ENCODE measurements around the gene AURKAIP1. TPM values are rescaled to one million over a fixed set of nuclear protein-coding genes. Genes with fewer than 3 reads are reported as not detected.

The AURKAIP1 gene
- polyA plus RNA-seq, 1 donor from 2014 or later, result 104 TPM

DNA sequence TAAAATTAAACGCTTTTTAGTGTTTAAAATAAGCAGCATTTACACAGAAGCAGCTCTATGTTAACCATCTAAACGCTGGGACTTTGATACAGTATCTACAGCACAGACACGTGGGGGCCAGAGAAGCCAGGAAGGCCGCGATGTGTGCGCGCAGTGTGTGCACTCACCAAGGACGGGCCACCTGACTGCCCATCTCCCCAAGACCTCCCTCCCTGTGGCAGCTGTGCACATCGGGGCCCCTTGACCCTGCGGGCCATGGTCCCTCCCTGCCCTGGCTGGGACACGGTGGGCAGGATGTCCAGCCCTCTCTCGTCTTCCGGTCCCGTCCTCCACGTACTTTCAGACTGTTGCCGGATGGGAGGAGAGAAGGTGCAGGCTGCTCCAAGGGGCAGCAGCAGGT, 39.7 kb downstream of the AURKAIP1 start:
- Histone ChIP-seq H3K9me3 (ENCODE audit: low read length) (no peaks in the 10 kb centered on the region), H3F3A (ENCODE audit: insufficient read depth, low read length, poor library complexity, severe bottlenecking) (no peaks in the 10 kb centered on the region), H3K79me2 (replicated peaks; ENCODE audit: insufficient read depth, low read length) (no peaks in the 10 kb centered on the region), H4K20me1 (ENCODE audit: insufficient read depth) (no peaks in the 10 kb centered on the region), H3K27ac (ENCODE audit: low read length) (no peak overlapping the region), H3K4me3 (ENCODE audit: low read length) (no peak overlapping the region), H3K36me3 (ENCODE audit: insufficient read depth, low read length) (no peaks in the 10 kb centered on the region), H3K9me2 (ENCODE audit: insufficient read depth, low read length) (no peaks in the 10 kb centered on the region), H2AFZ (ENCODE audit: low read depth, low read length) (no peak overlapping the region), H3K27me3 (ENCODE audit: insufficient read depth, low read depth, low read length) (no peaks in the 10 kb centered on the region), H3K9ac (ENCODE audit: low read length) (no peak overlapping the region), H3K4me2 (ENCODE audit: low read length) (no peak overlapping the region)
- TF ChIP-seq EP300 (conservative IDR thresholded peaks at IDR 0.05; ENCODE audit: poor library complexity, severe bottlenecking), result no peak
- TF ChIP-seq, protein P1, sequence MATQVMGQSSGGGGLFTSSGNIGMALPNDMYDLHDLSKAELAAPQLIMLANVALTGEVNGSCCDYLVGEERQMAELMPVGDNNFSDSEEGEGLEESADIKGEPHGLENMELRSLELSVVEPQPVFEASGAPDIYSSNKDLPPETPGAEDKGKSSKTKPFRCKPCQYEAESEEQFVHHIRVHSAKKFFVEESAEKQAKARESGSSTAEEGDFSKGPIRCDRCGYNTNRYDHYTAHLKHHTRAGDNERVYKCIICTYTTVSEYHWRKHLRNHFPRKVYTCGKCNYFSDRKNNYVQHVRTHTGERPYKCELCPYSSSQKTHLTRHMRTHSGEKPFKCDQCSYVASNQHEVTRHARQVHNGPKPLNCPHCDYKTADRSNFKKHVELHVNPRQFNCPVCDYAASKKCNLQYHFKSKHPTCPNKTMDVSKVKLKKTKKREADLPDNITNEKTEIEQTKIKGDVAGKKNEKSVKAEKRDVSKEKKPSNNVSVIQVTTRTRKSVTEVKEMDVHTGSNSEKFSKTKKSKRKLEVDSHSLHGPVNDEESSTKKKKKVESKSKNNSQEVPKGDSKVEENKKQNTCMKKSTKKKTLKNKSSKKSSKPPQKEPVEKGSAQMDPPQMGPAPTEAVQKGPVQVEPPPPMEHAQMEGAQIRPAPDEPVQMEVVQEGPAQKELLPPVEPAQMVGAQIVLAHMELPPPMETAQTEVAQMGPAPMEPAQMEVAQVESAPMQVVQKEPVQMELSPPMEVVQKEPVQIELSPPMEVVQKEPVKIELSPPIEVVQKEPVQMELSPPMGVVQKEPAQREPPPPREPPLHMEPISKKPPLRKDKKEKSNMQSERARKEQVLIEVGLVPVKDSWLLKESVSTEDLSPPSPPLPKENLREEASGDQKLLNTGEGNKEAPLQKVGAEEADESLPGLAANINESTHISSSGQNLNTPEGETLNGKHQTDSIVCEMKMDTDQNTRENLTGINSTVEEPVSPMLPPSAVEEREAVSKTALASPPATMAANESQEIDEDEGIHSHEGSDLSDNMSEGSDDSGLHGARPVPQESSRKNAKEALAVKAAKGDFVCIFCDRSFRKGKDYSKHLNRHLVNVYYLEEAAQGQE (IDR thresholded peaks at IDR 0.05; ENCODE audit: borderline replicate concordance), result no peak
- no peak for TF ChIP-seq SMC3 (conservative IDR thresholded peaks at IDR 0.05; ENCODE audit: poor library complexity)
- TF ChIP-seq MXI1 (conservative IDR thresholded peaks at IDR 0.05; ENCODE audit: poor library complexity, severe bottlenecking), result no peak
- TF ChIP-seq, protein P2, sequence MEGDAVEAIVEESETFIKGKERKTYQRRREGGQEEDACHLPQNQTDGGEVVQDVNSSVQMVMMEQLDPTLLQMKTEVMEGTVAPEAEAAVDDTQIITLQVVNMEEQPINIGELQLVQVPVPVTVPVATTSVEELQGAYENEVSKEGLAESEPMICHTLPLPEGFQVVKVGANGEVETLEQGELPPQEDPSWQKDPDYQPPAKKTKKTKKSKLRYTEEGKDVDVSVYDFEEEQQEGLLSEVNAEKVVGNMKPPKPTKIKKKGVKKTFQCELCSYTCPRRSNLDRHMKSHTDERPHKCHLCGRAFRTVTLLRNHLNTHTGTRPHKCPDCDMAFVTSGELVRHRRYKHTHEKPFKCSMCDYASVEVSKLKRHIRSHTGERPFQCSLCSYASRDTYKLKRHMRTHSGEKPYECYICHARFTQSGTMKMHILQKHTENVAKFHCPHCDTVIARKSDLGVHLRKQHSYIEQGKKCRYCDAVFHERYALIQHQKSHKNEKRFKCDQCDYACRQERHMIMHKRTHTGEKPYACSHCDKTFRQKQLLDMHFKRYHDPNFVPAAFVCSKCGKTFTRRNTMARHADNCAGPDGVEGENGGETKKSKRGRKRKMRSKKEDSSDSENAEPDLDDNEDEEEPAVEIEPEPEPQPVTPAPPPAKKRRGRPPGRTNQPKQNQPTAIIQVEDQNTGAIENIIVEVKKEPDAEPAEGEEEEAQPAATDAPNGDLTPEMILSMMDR (IDR thresholded peaks at IDR 0.05; ENCODE audit: poor library complexity, severe bottlenecking), result no peak
- no peak for TF ChIP-seq POLR2AphosphoS5 (IDR thresholded peaks at IDR 0.05)
- no peak for TF ChIP-seq TAF1 (IDR thresholded peaks at IDR 0.05; ENCODE audit: low read depth)
- no peak for TF ChIP-seq EZH2 (IDR thresholded peaks at IDR 0.05; ENCODE audit: borderline replicate concordance, insufficient read depth, low read length, poor library complexity, severe bottlenecking)
- no peak for TF ChIP-seq RAD21 (conservative IDR thresholded peaks at IDR 0.05)

DNA sequence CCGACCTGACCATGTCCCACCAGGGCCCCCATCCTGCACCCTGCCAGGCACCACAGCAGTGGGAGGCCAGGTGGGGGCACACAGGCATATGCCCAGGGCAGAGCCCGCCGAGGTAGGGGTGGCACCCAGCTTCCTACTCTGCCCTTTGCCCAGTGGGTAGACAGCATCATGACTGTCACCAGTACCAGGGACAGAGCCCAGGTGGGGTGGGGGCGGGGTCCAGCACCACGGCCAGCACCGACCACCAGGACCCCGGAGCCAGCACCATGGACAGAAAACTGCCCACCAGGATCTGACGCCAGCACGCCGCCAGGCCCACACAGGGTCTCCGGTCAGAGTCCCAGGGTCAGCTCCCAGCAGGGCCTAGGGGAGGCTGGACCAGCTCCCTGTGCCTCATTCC, 40.2 kb downstream of the AURKAIP1 start:
- H3K9me2 ChIP-seq (ENCODE audit: insufficient read depth, low read length), result no peaks in the 10 kb centered on the region
- H3K9me3 ChIP-seq (ENCODE audit: low read length), result no peaks in the 10 kb centered on the region
- H4K20me1 ChIP-seq (ENCODE audit: insufficient read depth), result no peaks in the 10 kb centered on the region
- H3K36me3 ChIP-seq (ENCODE audit: insufficient read depth, low read length), result no peaks in the 10 kb centered on the region
- H3K4me2 ChIP-seq (ENCODE audit: low read length), result no peak overlapping the region
- no peak overlapping the region for H3K4me3 ChIP-seq (ENCODE audit: low read length)
- no peaks in the 10 kb centered on the region for H3K27me3 ChIP-seq (ENCODE audit: insufficient read depth, low read depth, low read length)
- H3K27ac ChIP-seq (ENCODE audit: low read length), result no peak overlapping the region
- no peak overlapping the region for H3K9ac ChIP-seq (ENCODE audit: low read length)
- TF ChIP-seq EP300 (conservative IDR thresholded peaks at IDR 0.05; ENCODE audit: poor library complexity, severe bottlenecking) (no peak), SMC3 (conservative IDR thresholded peaks at IDR 0.05; ENCODE audit: poor library complexity) (no peak), RAD21 (conservative IDR thresholded peaks at IDR 0.05) (no peak), MXI1 (conservative IDR thresholded peaks at IDR 0.05; ENCODE audit: poor library complexity, severe bottlenecking) (no peak), TAF1 (IDR thresholded peaks at IDR 0.05; ENCODE audit: low read depth) (no peak), EZH2 (IDR thresholded peaks at IDR 0.05; ENCODE audit: borderline replicate concordance, insufficient read depth, low read length, poor library complexity, severe bottlenecking) (no peak), POLR2AphosphoS5 (IDR thresholded peaks at IDR 0.05) (no peak)
- TF ChIP-seq, protein P2 (IDR thresholded peaks at IDR 0.05; ENCODE audit: poor library complexity, severe bottlenecking), result no peak
- TF ChIP-seq, protein P1 (IDR thresholded peaks at IDR 0.05; ENCODE audit: borderline replicate concordance), result no peak
- no peaks in the 10 kb centered on the region for H3F3A ChIP-seq (ENCODE audit: insufficient read depth, low read length, poor library complexity, severe bottlenecking)
- no peaks in the 10 kb centered on the region for H3K79me2 ChIP-seq (replicated peaks; ENCODE audit: insufficient read depth, low read length)
- no peak overlapping the region for H2AFZ ChIP-seq (ENCODE audit: low read depth, low read length)

Data from neural cell (in vitro differentiated cells).